Adrenal gland (tissue), 5 donors: ENCODE results near the gene PTPRH.

Experiments used
- CTCF ChIP-seq, 6 experiments: fragments of 450-650 bp in 4 of 6; fragments of 200-600 bp in 2 of 6; sonication (generic) in 1 of 6; IDR thresholded peaks; 1 replicate in 5 of 6; 2 replicates in 1 of 6; pipeline versions ENCODE4 v1.5.1 to v1.8.0; 2016 to 2021; ENCODE audit warnings: antibody characterized with exemption in 6 of 6, mild to moderate bottlenecking in 2 of 6, moderate library complexity in 1 of 6
- POLR2A ChIP-seq, 2 donors: fragments of 450-650 bp; IDR thresholded peaks; one replicate each; pipeline ENCODE4 v1.6.1; 2017; ENCODE audit warnings: antibody characterized with exemption in 2 of 2, mild to moderate bottlenecking in 2 of 2, moderate library complexity in 1 of 2
- donor health status: DM: no; HTN: no; CAD: no.

GRCh38 chr19:55242517-55242916, 33.2 kb upstream of the PTPRH start:
- TF ChIP-seq CTCF (IDR thresholded peaks at IDR 0.05) = no peak
- TF ChIP-seq POLR2A (IDR thresholded peaks at IDR 0.05) = no peak
